ENCODE results near the gene TGFBR3.

The TGFBR3 gene

DNA sequence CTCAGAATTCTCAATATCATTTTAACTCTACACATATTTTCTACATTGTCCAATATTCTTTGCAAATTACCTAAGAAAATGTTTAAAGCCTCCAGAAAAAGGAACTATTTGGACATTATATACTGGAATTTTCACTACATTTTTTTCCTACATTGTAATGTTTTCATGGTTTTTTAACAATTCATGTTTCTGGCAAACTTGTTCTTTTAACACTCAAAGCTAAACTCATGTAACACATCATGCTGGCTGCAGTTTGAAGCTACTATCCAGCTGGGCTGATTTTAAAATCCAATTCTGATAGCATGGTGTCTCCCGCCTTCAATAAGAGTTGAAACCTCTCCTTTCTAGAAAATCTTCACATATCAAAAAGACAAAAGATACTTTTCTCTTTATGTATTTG lies 52.0 kb downstream of the TGFBR3 start:
- Histone ChIP-seq H2BK120ac (ENCODE audit: low read depth, low read length) (no peak overlapping the region), H2BK5ac (ENCODE audit: low read length) (no peak overlapping the region), H3K36me3 (replicated peaks in 1 of 2; ENCODE audit: control insufficient read depth in 2 of 2, insufficient read depth in 2 of 2, low read length in 2 of 2) (no peaks in the 10 kb centered on the region), H3K4me1 (ENCODE audit: control insufficient read depth in 2 of 2, insufficient read depth in 1 of 2, low read depth in 1 of 2, low read length in 2 of 2) (peaks cover 5% of the 10 kb centered on the region in 2 donors), H3K4me3 (ENCODE audit: low read length in 2 of 2) (no peak overlapping the region), H3K9ac (ENCODE audit: low read depth, low read length, poor library complexity) (no peak overlapping the region), H3K27me3 (ENCODE audit: control insufficient read depth in 3 of 3, insufficient read depth in 3 of 3, low read depth in 1 of 3, low read length in 3 of 3) (no peaks in the 10 kb centered on the region), H3K18ac (ENCODE audit: low read length) (no peak overlapping the region), H3K4ac (ENCODE audit: low read length) (no peak overlapping the region), H2AK5ac (ENCODE audit: low read depth, low read length) (no peak overlapping the region), H3K14ac (ENCODE audit: low read length) (no peak overlapping the region), H4K91ac (ENCODE audit: low read depth, low read length, poor library complexity) (no peak overlapping the region), H3K79me1 (ENCODE audit: low read depth, low read length) (no peaks in the 10 kb centered on the region), H2BK15ac (ENCODE audit: low read length) (no peak overlapping the region), H2BK12ac (ENCODE audit: low read length) (no peak overlapping the region), H3K27ac (replicated peaks; ENCODE audit: low read length) (no peak overlapping the region), H3K23ac (ENCODE audit: low read depth, low read length, poor library complexity) (no peak overlapping the region), H3K9me3 (replicated peaks in 1 of 2; ENCODE audit: control insufficient read depth in 2 of 2, insufficient read depth in 1 of 2, low read depth in 1 of 2, low read length in 2 of 2) (no peaks in the 10 kb centered on the region), H4K8ac (ENCODE audit: low read depth, low read length) (no peak overlapping the region), H2AFZ (ENCODE audit: low read length) (no peak overlapping the region), H3K4me2 (ENCODE audit: insufficient read depth, low read length, poor library complexity, severe bottlenecking) (no peak overlapping the region)
- DNase-seq (ENCODE audit: low spot score): no peak
- WGBS, 2 donors (ENCODE audit: extremely low coverage in 2 of 2, insufficient read length in 2 of 2, insufficient replicate concordance in 1 of 2): no CpG with 5 or more reads among the region's 1 CpG

DNA sequence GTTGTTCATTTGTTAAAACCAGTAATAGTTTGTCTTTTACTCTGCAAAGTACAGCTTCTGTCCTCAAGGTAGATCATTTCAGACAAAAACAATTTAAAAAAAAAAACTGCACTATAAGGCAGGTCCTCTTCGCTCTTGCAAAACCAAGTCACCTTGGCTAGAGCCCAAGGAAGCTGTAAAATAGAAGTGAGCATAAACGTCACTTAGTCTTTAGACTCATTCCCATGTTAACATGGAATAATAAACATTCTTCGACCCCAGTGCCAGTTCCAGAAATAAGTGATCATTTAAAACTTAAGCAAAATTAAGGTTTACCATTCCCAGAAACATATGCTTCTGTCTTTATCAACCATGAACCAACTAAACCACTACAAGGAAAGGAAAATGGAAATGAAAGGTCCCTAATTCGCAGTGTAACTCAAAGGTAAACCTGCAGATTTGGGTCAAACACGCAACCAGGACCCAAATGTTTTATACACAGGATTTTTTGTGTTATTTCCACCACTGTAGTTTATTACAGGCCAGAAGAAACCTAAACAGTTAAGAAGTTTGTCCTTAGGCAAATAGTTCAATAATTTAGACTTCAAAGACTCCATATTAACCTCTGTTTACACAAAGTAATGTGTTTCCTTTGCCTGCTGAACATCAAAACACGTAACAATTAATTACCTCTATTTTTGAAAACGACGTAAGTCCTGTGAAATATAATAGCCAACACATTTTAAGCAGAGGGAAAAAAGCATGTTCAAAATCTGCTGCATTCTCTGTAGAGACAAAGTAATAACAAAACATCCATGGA lies 54.6 kb downstream of the TGFBR3 start:
- H2BK12ac ChIP-seq (ENCODE audit: low read length): no peak overlapping the region
- no peak overlapping the region for H3K9ac ChIP-seq (ENCODE audit: low read depth, low read length, poor library complexity)
- no peak overlapping the region for H3K18ac ChIP-seq (ENCODE audit: low read length)
- no peak overlapping the region for H4K91ac ChIP-seq (ENCODE audit: low read depth, low read length, poor library complexity)
- H4K8ac ChIP-seq (ENCODE audit: low read depth, low read length): no peak overlapping the region
- H2AFZ ChIP-seq (ENCODE audit: low read length): no peak overlapping the region
- no peak overlapping the region for H2BK120ac ChIP-seq (ENCODE audit: low read depth, low read length)
- no peak overlapping the region for H3K23ac ChIP-seq (ENCODE audit: low read depth, low read length, poor library complexity)
- H3K79me1 ChIP-seq (ENCODE audit: low read depth, low read length): no peaks in the 10 kb centered on the region
- H3K4me3 ChIP-seq (ENCODE audit: low read length in 2 of 2): no peak overlapping the region
- no peaks in the 10 kb centered on the region for H3K9me3 ChIP-seq (replicated peaks in 1 of 2; ENCODE audit: control insufficient read depth in 2 of 2, insufficient read depth in 1 of 2, low read depth in 1 of 2, low read length in 2 of 2)
- no peak overlapping the region for H2BK15ac ChIP-seq (ENCODE audit: low read length)
- H3K27me3 ChIP-seq (ENCODE audit: control insufficient read depth in 3 of 3, insufficient read depth in 3 of 3, low read depth in 1 of 3, low read length in 3 of 3): no peaks in the 10 kb centered on the region
- WGBS, 2 donors (ENCODE audit: extremely low coverage in 2 of 2, insufficient read length in 2 of 2, insufficient replicate concordance in 1 of 2): no CpG with 5 or more reads among the region's 8 CpGs
- H3K4ac ChIP-seq (ENCODE audit: low read length): no peak overlapping the region
- no peak overlapping the region for H3K27ac ChIP-seq (replicated peaks; ENCODE audit: low read length)
- no peak overlapping the region for H3K14ac ChIP-seq (ENCODE audit: low read length)
- peaks cover 5 to 8% of the 10 kb centered on the region in 2 donors for H3K4me1 ChIP-seq (ENCODE audit: control insufficient read depth in 2 of 2, insufficient read depth in 1 of 2, low read depth in 1 of 2, low read length in 2 of 2)
- H2AK5ac ChIP-seq (ENCODE audit: low read depth, low read length): no peak overlapping the region
- H3K4me2 ChIP-seq (ENCODE audit: insufficient read depth, low read length, poor library complexity, severe bottlenecking): no peak overlapping the region
- H2BK5ac ChIP-seq (ENCODE audit: low read length): no peak overlapping the region
- DNase-seq (ENCODE audit: low spot score): no peak
- H3K36me3 ChIP-seq (replicated peaks in 1 of 2; ENCODE audit: control insufficient read depth in 2 of 2, insufficient read depth in 2 of 2, low read length in 2 of 2): no peaks in the 10 kb centered on the region

DNA sequence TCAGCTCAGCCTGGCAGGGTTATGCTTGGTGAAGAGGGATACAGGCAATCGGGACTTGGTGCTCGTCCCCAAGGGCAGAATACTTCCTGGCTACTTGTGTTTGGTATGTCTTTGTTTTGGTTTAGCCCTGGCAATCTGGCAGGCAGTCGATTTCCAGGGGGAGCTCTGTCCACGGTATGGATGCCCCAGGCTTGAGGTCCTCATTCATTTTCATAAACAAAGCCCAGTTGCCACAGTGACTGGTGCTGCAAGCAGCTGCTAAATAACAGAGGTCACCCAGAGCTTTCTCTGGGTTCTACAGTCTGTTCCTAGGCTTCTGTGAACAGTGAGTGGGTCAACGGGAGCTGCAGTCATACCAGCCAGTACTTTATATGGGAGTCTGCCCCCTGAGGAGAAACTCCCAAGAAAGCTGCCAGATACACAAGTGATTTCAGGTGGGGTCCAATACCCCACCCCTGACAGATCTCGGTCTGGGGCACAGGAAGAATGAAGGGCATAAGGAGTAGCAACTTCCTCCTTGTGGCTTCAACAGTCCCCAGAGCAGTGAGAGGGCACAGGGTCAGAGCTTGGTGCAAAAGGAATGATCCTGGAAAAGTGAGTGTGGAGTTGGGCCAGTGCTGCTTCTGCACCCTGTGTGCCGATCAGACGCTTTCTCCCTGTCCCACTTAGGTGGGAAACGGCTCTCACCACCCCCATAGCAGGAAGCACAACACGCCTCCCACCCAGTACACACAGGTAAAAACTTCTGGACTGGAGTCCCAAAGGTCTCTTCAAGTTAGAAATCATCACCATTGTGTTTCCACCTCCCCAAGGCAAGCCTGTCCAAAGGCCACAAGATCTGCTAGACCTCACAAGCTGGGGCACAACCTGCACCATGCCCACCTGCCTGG lies 55.5 kb downstream of the TGFBR3 start:
- no peak for DNase-seq (ENCODE audit: low spot score)
- Histone ChIP-seq H2BK15ac (ENCODE audit: low read length) (no peak overlapping the region), H3K27ac (replicated peaks; ENCODE audit: low read length) (no peak overlapping the region), H3K4me1 (ENCODE audit: control insufficient read depth in 2 of 2, insufficient read depth in 1 of 2, low read depth in 1 of 2, low read length in 2 of 2) (peaks cover 5 to 8% of the 10 kb centered on the region in 2 donors), H3K9me3 (replicated peaks in 1 of 2; ENCODE audit: control insufficient read depth in 2 of 2, insufficient read depth in 1 of 2, low read depth in 1 of 2, low read length in 2 of 2) (no peaks in the 10 kb centered on the region), H3K4me2 (ENCODE audit: insufficient read depth, low read length, poor library complexity, severe bottlenecking) (no peak overlapping the region), H3K4me3 (ENCODE audit: low read length in 2 of 2) (no peak overlapping the region), H3K4ac (ENCODE audit: low read length) (no peak overlapping the region), H2AFZ (ENCODE audit: low read length) (no peak overlapping the region), H3K27me3 (ENCODE audit: control insufficient read depth in 3 of 3, insufficient read depth in 3 of 3, low read depth in 1 of 3, low read length in 3 of 3) (no peaks in the 10 kb centered on the region), H3K36me3 (replicated peaks in 1 of 2; ENCODE audit: control insufficient read depth in 2 of 2, insufficient read depth in 2 of 2, low read length in 2 of 2) (no peaks in the 10 kb centered on the region), H2BK120ac (ENCODE audit: low read depth, low read length) (no peak overlapping the region), H3K23ac (ENCODE audit: low read depth, low read length, poor library complexity) (no peak overlapping the region), H3K14ac (ENCODE audit: low read length) (no peak overlapping the region), H2AK5ac (ENCODE audit: low read depth, low read length) (no peak overlapping the region), H3K79me1 (ENCODE audit: low read depth, low read length) (no peaks in the 10 kb centered on the region), H3K9ac (ENCODE audit: low read depth, low read length, poor library complexity) (no peak overlapping the region), H4K8ac (ENCODE audit: low read depth, low read length) (no peak overlapping the region), H2BK5ac (ENCODE audit: low read length) (no peak overlapping the region), H2BK12ac (ENCODE audit: low read length) (no peak overlapping the region), H4K91ac (ENCODE audit: low read depth, low read length, poor library complexity) (no peak overlapping the region), H3K18ac (ENCODE audit: low read length) (peak overlapping the region; percentile 5)
- no CpG with 5 or more reads among the region's 10 CpGs for WGBS, 2 donors (ENCODE audit: extremely low coverage in 2 of 2, insufficient read length in 2 of 2, insufficient replicate concordance in 1 of 2)

Measured in neuronal stem cell (in vitro differentiated cells).